B cell (primary cell): Measurements from ENCODE around the gene SIAH2.

Experiments used
- CTCF ChIP-seq: fragments of 200-600 bp; IDR thresholded peaks from one replicate; pipeline ENCODE4 v1.8.0; 2022; ENCODE audit warnings: antibody characterized with exemption, mild to moderate bottlenecking
- EZH2 ChIP-seq: IDR thresholded peaks from 2 replicates; pipeline ENCODE4 v1.6.1; 2012; ENCODE audit warnings: borderline replicate concordance, low read depth, mild to moderate bottlenecking, moderate library complexity, low read length; ENCODE audit not compliant: insufficient read depth, poor library complexity, severe bottlenecking

GRCh38 chr3:150757364-150757763 lies 5.6 kb downstream of the SIAH2 start:
- TF ChIP-seq CTCF (no peak), EZH2 (no peak)
